Kidney epithelial cell (primary cell): Measurements from ENCODE around the gene SHLD1. TPM values are rescaled to one million over a fixed set of nuclear protein-coding genes. Genes with fewer than 3 reads are reported as not detected.
"Not testable (repeated sequence)": the region's sequence is repeated elsewhere in the genome, so short reads cannot be mapped to it uniquely, and the experiment has no call there.

Experiments
- DNase-seq: peaks from one replicate; pipeline ENCODE4 v3.0.0-alpha.2; 2010; ENCODE audit warnings: low read depth
- H3K27me3 ChIP-seq: 2 replicates; pipeline ENCODE4 v1.6.0; 2011; ENCODE audit warnings: low read length; ENCODE audit not compliant: control insufficient read depth, insufficient read depth
- H3K36me3 ChIP-seq: 2 replicates; pipeline ENCODE4 v1.5.1; 2011; ENCODE audit warnings: low read length; ENCODE audit not compliant: control insufficient read depth, insufficient read depth
- H3K4me3 ChIP-seq: 2 replicates; pipeline ENCODE4 v1.5.1; 2011; ENCODE audit warnings: low read depth, mild to moderate bottlenecking, control low read depth, low read length
- total RNA-seq: library from RNA; depleted of rRNA; stranded (reverse); fragments of >200 nt; gene quantifications from 2 replicates; pipeline ENCODE4 v1.2.3, GENCODE V29; 2015
- TF ChIP-seq, protein P1 (sequence below): IDR thresholded peaks from 2 replicates; pipeline ENCODE4 v1.5.1; 2011; ENCODE audit warnings: mild to moderate bottlenecking, moderate library complexity, low read length, control low read depth, inconsistent platforms; ENCODE audit not compliant: insufficient read depth, poor library complexity, severe bottlenecking

Gene SHLD1
- total RNA-seq, 1 donor from 2014 or later = 1.3 TPM

DNA sequence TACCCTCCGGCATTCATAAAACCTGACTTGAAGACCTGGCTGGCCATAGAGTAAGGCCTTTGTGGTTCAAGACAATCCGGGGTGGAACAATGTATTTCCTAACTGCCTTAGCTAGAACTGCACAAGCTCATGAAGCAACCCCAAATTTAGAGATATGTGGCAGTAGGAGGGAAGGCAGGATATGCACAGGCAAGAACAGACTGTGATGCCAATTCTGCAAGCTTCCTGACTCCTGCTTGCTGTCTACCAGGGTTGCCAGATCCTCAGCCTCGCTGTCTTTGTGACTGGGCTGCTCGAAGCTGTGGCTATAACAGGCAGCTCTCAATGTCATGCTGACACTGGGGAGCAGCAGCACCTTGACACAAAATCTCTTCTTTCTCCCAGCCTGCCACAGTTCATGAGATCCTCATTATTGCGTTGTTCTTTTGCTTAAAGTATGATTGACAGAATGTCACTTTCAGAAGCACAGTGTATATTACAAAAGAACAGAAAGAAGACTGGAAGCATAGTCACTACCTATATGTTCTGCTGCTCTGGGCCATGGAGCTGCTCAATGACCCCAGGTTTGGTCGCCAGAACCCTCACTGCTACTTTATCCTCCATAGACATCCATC is 18.3 kb upstream of the SHLD1 start:
- no peaks in the 10 kb centered on the region for H3K27me3 ChIP-seq
- no peak for DNase-seq
- H3K36me3 ChIP-seq = no peaks in the 10 kb centered on the region
- TF ChIP-seq, protein P1, sequence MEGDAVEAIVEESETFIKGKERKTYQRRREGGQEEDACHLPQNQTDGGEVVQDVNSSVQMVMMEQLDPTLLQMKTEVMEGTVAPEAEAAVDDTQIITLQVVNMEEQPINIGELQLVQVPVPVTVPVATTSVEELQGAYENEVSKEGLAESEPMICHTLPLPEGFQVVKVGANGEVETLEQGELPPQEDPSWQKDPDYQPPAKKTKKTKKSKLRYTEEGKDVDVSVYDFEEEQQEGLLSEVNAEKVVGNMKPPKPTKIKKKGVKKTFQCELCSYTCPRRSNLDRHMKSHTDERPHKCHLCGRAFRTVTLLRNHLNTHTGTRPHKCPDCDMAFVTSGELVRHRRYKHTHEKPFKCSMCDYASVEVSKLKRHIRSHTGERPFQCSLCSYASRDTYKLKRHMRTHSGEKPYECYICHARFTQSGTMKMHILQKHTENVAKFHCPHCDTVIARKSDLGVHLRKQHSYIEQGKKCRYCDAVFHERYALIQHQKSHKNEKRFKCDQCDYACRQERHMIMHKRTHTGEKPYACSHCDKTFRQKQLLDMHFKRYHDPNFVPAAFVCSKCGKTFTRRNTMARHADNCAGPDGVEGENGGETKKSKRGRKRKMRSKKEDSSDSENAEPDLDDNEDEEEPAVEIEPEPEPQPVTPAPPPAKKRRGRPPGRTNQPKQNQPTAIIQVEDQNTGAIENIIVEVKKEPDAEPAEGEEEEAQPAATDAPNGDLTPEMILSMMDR = no peak
- no peak overlapping the region for H3K4me3 ChIP-seq

DNA sequence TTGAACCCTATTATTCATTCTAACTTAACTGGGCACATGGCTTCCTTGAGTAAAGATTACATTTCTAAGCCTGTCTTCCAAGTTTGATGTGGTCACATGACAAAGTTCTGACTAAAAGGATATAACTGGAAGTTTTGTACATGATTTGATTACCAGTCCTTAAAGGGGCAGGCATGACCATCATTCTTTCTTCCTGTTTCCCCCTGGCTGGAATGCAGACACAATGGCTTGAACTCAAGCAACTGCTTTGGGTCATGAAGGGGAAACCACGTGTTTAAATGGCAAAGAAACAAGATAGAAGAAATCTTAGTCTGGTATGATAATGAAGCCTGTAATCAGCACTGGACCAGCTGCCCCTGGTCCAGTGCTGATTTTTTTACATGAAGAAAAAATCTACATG is 15.6 kb upstream of the SHLD1 start:
- DNase-seq = no peak
- Histone ChIP-seq H3K27me3 (no peaks in the 10 kb centered on the region), H3K36me3 (no peaks in the 10 kb centered on the region), H3K4me3 (no peak overlapping the region)
- TF ChIP-seq, protein P1 = no peak

DNA sequence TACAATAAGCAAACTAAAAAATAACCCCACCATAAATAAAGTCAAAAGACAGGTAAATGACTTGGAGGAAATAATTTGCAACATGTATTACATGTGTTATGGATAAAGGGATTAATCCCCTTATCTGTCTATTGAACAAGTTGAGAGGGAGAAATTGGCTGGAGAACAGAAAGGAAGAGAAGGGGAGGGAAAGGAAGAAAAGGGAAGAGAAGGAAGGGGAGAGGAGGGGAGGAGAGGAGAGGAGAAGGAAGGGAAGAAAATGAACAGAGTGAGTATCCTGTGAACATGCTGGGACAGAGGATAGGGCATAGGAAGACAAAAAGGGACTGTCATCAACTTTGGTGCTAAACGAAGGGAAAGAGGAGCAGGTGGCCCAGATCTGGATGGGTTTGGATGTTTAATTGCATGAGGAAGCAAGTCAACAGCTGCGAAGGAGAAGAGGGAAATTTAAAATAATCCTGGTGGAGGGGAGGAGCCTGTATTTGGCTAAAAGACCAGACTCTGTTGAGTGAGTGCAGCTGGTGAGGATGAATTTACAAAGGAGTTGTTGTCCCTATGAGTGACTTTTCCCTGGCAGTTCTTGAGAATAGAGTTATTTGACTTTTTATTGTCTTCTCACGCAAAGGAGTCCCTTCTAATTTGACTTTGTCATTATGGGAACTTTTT is 14.2 kb upstream of the SHLD1 start:
- TF ChIP-seq, protein P1 = no peak

DNA sequence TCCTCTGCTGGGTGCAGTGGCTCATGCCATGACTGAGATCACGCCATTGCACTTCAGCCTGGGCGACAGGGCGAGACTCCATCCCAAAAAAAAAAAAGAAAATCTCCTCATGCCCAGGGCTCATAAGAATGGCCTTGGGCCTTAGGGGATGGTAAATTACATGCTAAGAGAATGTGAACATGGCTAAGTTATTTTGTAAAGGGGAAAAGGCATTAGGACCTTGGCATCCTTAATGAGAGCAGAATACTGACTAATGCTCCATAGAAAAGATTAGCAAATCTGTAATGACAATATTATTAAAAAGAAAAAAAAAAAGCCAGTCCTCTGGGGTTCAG is 12.6 kb upstream of the SHLD1 start:
- DNase-seq = no peak
- Histone ChIP-seq H3K36me3 (no peaks in the 10 kb centered on the region), H3K4me3 (no peak overlapping the region), H3K27me3 (no peaks in the 10 kb centered on the region)
- TF ChIP-seq, protein P1 = no peak

More for the DNA sequence above, 14.2 kb upstream of the SHLD1 start:
- no peaks in the 10 kb centered on the region for H3K36me3 ChIP-seq
- DNase-seq = no peak
- H3K4me3 ChIP-seq = no peak overlapping the region
- H3K27me3 ChIP-seq = no peaks in the 10 kb centered on the region

DNA sequence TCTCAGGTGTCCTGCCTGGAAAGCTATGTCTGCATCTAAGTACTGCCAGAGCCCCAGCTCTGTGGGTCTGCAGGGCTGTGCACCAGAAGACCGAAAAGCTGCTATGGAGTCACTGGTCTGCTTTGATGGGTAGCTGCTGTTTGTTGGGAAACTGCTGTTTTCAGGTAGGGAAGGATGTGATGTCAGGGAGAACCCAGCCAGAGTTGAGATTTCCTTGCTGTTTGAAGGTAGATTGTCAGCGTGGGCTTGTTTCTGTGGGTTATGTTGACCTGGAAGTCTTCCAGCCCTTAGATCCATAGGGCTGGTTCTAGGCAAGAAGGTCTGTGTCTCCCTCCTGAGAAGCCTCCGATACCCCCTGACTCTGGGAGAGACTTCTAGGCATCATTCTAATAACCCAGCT is 12.2 kb upstream of the SHLD1 start:
- no peaks in the 10 kb centered on the region for H3K36me3 ChIP-seq
- H3K27me3 ChIP-seq = no peaks in the 10 kb centered on the region
- no peak overlapping the region for H3K4me3 ChIP-seq
- no peak for DNase-seq
- TF ChIP-seq, protein P1 = no peak

DNA sequence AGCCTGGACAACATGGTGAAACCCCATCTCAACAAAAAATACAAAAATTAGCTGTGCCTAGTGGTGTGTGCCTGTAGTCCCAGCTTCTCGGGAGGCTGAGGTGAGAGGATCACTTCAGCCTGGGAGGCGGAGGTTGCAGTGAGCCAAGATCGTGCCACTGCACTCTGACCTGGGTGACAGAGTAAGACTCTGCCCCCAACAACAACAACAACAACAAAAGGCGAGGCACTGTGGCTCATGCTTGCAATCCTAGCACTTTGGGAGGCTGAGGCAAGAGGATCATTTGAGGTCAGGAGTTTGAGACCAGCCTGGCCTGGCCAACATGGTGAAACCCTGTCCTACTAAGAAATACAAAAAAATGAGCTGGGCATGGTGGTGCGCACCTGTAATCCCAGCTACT is 9.6 kb upstream of the SHLD1 start:
- H3K4me3 ChIP-seq, H3K36me3 ChIP-seq, H3K27me3 ChIP-seq, DNase-seq: not testable (repeated sequence)
